ENCODE measurements around the gene OGDHL.

- TF ChIP-seq CTCF (IDR thresholded peaks at IDR 0.05; ENCODE audit: insufficient read depth, low read length) (no peak), POLR2AphosphoS5 (IDR thresholded peaks at IDR 0.05; ENCODE audit: low read depth) (no peak), REST (IDR thresholded peaks at IDR 0.05; ENCODE audit: insufficient replicate concordance, low read depth) (no peak), GABPA (IDR thresholded peaks at IDR 0.05; ENCODE audit: low read depth) (no peak)
These were observed 71.3 kb downstream of the OGDHL start for GRCh38 chr10:49690698-49691356.
